Hematopoietic multipotent progenitor cell treated with erythropoietin and hydrocortisone succinate and interleukin-3 and kit ligand, for 17 days (in vitro differentiated cells): Measurements from ENCODE around the gene ZNF444.
"Not testable (repeated sequence)": the region's sequence is repeated elsewhere in the genome, so short reads cannot be mapped to it uniquely, and the experiment has no call there.

Source experiments
- DNase-seq: peaks from one replicate; pipeline ENCODE4 v3.0.0-alpha.2; 2015; ENCODE audit warnings: low spot score

ZNF444 gene

GRCh38 chr19:56140583-56141416 lies at the start of gene ZNF444:
Gene ZNF444, plus strand, starts transcription at chr19:56141287. Its CDS starts 5,625 bp downstream, at chr19:56146912.
- DNase-seq = peak; percentile 99

GRCh38 chr19:56091751-56092546 lies 49.1 kb upstream of the ZNF444 start:
- no peak for DNase-seq

GRCh38 chr19:56092685-56093631 lies 48.1 kb upstream of the ZNF444 start:
- DNase-seq = no peak

- no peak for DNase-seq
Measured at GRCh38 chr19:56094449-56094848, 46.6 kb upstream of the ZNF444 start.

DNA sequence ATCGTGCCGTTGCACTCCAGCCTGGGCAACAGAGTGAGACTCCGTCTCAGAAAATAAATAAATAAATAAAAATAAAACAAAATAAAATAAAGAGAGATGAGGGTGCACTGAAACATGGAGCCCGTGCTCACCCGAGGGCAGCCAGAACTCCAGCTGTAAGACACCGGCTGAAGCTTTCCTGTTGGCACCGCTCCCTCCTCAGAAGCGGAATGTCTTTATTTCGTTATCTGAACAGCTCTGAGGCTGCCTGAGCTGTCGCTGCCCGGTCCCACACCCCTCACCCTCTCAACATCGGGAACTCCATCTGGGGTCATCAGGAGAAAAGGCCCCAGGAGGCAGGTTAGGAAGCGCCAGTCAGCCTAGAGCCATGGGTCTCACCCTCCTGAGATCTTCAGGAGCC lies 44.4 kb upstream of the ZNF444 start:
- no peak for DNase-seq

DNA sequence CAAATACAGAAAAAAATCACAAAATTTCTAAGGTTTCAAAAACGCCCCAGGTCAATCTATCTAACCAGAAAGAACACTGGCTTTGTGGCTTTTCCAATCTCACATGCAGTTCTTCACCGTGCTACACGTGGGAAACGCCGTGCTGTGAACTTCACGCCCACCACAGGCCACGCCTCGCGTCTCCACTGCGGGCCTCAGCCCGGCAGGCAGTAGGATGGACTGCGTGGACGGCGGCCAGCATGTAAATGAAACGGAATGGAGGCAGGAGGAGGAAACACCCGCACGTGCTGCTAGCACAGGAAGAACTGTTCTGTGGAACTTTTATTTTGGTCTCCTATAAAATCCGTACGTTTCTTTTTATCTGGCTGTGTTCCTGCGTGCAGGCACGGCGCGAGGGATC lies 43.8 kb upstream of the ZNF444 start:
- no peak for DNase-seq

DNA sequence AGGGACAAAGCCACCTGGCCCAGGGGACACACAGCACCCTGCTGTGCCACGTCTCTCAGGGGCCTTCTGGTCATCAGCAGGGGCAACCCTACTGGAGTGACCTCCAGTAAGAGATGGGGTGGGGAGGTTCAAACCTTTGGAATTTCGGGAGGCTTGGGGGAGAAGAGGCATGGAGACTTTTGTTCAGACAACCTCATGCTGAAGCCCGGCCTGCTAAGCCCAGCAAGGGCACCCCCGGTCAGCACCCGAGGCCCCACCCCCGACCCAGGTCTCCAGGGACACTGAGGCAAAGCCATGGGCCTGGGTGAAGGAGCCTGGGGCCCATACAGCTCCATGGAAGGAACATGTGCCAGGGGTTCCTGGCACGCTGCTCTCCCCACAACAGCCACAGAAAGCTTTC lies 43.3 kb upstream of the ZNF444 start:
- DNase-seq = no peak

DNA sequence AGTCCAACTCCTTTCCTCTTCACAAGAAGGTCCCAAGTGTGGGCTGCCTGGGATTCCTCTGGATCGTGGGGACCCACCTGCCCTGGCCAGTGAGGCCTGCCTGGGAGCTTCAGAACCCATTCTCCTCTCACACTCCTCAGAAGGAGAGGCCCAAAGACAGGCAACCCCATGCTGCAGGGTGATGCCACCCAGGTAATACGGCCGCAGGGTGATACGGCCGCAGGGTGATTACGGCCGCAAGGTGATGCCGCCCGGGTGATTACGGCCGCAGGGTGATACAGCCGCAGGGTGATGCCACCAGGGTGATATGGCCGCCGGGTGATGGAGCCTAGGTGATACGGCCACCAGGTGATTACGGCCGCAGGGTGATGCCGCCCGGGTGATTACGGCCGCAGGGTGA lies 42.9 kb upstream of the ZNF444 start:
- DNase-seq = not testable (repeated sequence)

GRCh38 chr19:56098731-56099568 lies 42.1 kb upstream of the ZNF444 start:
- DNase-seq = no peak

GRCh38 chr19:56099638-56100539 lies 41.2 kb upstream of the ZNF444 start:
- no peak for DNase-seq

GRCh38 chr19:56101095-56101494 lies 40.0 kb upstream of the ZNF444 start:
- DNase-seq = no peak

- DNase-seq = no peak
Measured at GRCh38 chr19:56101746-56102535, 39.1 kb upstream of the ZNF444 start.

DNA sequence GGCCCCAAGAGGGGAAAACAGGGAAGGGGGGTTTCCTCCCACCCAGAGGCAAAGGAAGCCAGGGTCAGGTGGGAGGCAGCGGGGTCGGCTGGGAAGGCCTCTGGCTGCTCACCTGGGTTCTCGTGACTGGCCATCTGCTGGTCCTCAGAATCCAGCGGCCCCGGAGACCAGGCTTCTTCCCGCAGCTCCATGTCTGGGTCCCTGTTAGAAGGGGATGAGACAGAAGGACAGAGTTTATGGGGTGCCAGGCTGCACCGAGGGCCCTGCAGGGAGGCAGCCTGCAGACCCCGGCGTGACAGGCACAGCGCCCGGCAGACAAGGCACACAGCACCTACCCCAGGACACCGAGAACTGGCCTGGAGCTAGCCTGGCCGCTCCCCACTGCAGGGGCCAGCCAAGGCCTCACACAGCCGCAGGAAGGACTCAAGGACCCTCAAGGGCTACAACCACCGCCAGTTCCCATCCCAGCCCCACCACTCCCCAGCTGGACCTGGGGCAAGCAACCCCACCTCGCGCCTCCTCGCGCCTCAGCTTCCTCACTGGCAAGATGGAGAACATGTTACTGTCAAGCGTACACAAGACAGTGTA lies 38.0 kb upstream of the ZNF444 start:
- DNase-seq = no peak

GRCh38 chr19:56104423-56104822 lies 36.7 kb upstream of the ZNF444 start:
- no peak for DNase-seq

- DNase-seq = peak; percentile 72
Measured at GRCh38 chr19:56105090-56105701, 35.9 kb upstream of the ZNF444 start.

- not testable (repeated sequence) for DNase-seq
Measured at GRCh38 chr19:56105831-56106396, 35.2 kb upstream of the ZNF444 start.

- DNase-seq = no peak
Measured at GRCh38 chr19:56106397-56106849, 34.7 kb upstream of the ZNF444 start.

DNA sequence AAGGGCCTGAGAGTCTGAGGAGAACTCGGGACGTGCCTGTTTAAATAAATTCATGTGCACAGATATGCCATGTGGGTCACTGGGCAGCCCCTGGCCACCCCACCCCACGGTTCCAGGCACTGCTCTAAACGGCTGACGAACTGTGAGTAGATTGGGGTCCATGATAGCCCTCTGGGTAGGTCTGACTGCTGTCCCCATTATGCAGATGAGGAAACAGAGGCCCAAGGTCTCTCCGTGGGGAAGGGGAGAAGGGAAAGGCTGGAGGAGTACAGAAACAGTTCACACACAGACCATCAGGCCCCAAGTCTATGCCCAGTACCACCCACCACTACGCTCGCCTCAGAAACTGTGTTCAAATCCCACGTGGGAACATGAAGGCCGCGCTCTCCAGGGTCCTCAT lies 34.1 kb upstream of the ZNF444 start:
- DNase-seq = no peak
